SK-N-SH treated with all-trans-retinoic acid at 6 μM for 48 hours (cell line): ENCODE data around the gene DOK1.
A peak's percentile ranks its signal among the peaks of the same experiment; 100 is the strongest.

Source experiments
- ARNTL ChIP-seq: fragments of 450-650 bp; formaldehyde crosslinking; IDR thresholded peaks from 2 replicates; pipeline ENCODE4 v1.5.0; 2020; ENCODE audit warnings: low read depth, mild to moderate bottlenecking, moderate library complexity, borderline replicate concordance
- CSDC2 ChIP-seq: fragments of 250-450 bp; sonication (Bioruptor Pico); IDR thresholded peaks from 2 replicates; pipeline ENCODE4 v1.5.0; 2020; ENCODE audit warnings: mild to moderate bottlenecking, moderate library complexity
- ESRRG ChIP-seq: fragments of 250-450 bp; sonication (Bioruptor Pico); IDR thresholded peaks from 2 replicates; pipeline ENCODE4 v1.6.1; 2021; ENCODE audit warnings: mild to moderate bottlenecking
- OSR1 ChIP-seq: fragments of 250-450 bp; sonication (Bioruptor Pico); IDR thresholded peaks from 2 replicates; pipeline ENCODE4 v1.8.0; 2022; ENCODE audit warnings: moderate library complexity, mild to moderate bottlenecking, inconsistent platforms
- PATZ1 ChIP-seq: fragments of 250-450 bp; sonication (Bioruptor Pico); IDR thresholded peaks from 2 replicates; pipeline ENCODE4 v1.8.0; 2020; ENCODE audit warnings: mild to moderate bottlenecking, moderate library complexity, borderline replicate concordance
- TCF4 ChIP-seq: fragments of 250-450 bp; sonication (Bioruptor Pico); IDR thresholded peaks from 2 replicates; pipeline ENCODE4 v1.8.0; 2021; ENCODE audit warnings: mild to moderate bottlenecking, moderate library complexity, borderline replicate concordance
- TOX ChIP-seq: fragments of 250-450 bp; sonication (Bioruptor Pico); IDR thresholded peaks from 2 replicates; pipeline ENCODE4 v1.8.0; 2021; ENCODE audit warnings: mild to moderate bottlenecking, moderate library complexity, borderline replicate concordance
- TSHZ2 ChIP-seq: fragments of 250-450 bp; sonication (Bioruptor Pico); IDR thresholded peaks from 2 replicates; pipeline ENCODE4 v1.5.0; 2020; ENCODE audit warnings: mild to moderate bottlenecking, moderate library complexity
- ZNF565 ChIP-seq: fragments of 450-650 bp; formaldehyde crosslinking; conservative IDR thresholded peaks from 2 replicates; pipeline ENCODE4 v1.5.0; 2020; ENCODE audit warnings: low read depth, mild to moderate bottlenecking, moderate library complexity
- ZNF8 ChIP-seq: fragments of 450-650 bp; formaldehyde crosslinking; IDR thresholded peaks from 2 replicates; pipeline ENCODE4 v1.5.0; 2020; ENCODE audit warnings: mild to moderate bottlenecking, moderate library complexity
- TF ChIP-seq, protein P1 (sequence below): fragments of 250-450 bp; sonication (Bioruptor Pico); IDR thresholded peaks from 2 replicates; pipeline ENCODE4 v1.5.1; 2020; ENCODE audit warnings: low read depth, mild to moderate bottlenecking, moderate library complexity

DNA sequence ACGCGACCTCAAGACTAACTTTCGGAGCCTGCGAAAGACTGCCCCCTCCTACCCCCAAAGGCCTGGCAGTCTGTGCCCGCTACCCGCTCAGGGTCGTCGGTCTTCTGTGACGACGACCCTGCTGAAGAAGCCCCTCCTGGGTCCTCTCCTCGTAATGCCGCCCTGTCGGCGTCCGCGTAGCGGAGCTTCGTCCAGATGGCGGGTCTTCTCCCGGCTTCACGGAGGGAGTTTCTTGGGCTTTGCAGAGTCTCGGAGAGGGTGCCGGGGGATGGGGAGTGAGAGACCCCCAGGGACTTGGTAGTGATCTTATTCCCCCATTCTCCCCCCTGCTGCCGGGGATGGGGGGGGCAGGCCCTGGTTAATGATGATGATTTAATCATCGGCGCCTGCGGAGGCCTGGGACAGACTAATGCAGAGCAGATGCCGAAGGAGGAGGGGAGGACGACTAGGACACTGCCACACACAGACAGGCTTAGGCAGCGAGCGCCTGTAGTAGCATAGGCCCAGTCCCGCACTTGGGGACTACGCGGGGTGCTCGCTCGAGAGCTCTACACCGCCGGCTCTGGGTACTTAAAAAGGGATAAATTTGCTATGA is 46.5 kb upstream of the DOK1 start:
- TF ChIP-seq OSR1 (CRISPR knock-in tag) (no peak), PATZ1 (CRISPR knock-in tag) (peak; percentile 98), ESRRG (no peak), ARNTL (no peak), ZNF8 (CRISPR knock-in tag) (0 out of 2 replicates have a peak, but pooled peaks have one; percentile 11), TOX (CRISPR knock-in tag) (no peak), CSDC2 (CRISPR knock-in tag) (no peak), TSHZ2 (CRISPR knock-in tag) (peak; percentile 43; the same call in 1 of the 2 replicates), ZNF565 (CRISPR knock-in tag) (no peak), TCF4 (CRISPR knock-in tag) (peak; percentile 96)
- TF ChIP-seq, protein P1, sequence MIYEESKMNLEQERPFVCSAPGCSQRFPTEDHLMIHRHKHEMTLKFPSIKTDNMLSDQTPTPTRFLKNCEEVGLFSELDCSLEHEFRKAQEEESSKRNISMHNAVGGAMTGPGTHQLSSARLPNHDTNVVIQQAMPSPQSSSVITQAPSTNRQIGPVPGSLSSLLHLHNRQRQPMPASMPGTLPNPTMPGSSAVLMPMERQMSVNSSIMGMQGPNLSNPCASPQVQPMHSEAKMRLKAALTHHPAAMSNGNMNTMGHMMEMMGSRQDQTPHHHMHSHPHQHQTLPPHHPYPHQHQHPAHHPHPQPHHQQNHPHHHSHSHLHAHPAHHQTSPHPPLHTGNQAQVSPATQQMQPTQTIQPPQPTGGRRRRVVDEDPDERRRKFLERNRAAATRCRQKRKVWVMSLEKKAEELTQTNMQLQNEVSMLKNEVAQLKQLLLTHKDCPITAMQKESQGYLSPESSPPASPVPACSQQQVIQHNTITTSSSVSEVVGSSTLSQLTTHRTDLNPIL (CRISPR knock-in tag), result no peak
